HG03045 (cell line): ENCODE measurements around the gene LARGE1.

Experiments
- ATAC-seq: cut with Tn5 transposase; IDR thresholded peaks from one replicate; pipeline ENCODE4 v1.9.1; 2021; ENCODE audit warnings: mild to moderate bottlenecking, moderate library complexity; ENCODE audit not compliant: unreplicated experiment

LARGE1 gene

DNA sequence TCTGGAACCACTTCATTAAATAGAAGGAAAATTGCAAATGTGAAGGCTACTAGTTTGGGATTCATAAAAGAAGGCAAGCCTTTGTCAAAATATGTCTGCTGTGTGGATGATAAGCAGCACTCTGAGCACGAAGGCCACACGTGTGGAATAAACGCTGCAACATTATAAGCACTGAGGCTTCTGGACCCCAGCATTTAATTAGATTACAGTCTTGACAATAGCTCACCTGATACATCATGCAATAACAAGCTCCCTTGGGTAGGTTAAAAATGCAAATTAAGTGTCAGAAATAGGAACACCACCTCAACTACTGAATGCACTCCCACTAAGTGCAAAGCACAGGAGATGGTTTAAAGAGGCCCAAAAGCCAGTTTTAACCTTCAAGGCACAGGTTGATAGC lies 179.3 kb downstream of the LARGE1 start:
- no peak for ATAC-seq

DNA sequence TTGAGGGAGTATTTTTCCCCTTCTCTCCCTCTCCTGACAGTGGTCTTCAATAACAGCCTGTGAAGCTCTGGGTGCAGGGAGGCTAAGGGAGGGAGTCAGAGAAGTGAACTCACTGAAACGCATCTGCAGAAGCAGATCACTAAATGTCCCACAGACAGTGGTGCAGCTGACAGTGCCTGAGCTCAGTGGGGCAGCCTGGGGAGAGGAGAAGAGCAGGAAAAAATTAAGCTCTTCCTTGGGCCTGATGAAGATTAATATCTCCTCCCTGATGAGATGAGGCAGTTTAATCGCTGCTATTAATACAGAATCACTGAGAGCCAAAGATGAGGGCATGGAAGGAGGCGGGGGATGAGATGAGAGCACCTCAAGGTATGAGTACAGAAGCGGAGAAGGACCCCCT lies 180.8 kb downstream of the LARGE1 start:
- ATAC-seq: no peak

DNA sequence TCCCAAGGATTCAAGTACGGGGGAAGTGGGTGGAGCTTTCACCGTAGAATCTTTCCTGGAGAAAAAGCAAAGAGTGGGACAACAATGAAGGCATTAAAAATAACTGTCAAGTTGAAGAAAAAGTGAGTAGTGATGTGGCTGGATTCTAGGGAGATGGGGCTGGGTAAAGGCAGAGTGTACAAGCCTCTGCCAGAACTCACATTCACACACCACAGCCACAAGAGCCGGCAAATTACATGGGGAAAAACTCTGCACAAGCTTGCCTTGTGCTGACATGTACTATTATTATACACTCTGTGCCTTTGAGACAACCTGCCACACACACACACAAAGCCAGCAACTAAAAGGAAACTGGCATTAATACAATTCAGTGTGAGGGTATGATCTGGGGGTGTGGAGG lies 182.6 kb downstream of the LARGE1 start:
- ATAC-seq: no peak

DNA sequence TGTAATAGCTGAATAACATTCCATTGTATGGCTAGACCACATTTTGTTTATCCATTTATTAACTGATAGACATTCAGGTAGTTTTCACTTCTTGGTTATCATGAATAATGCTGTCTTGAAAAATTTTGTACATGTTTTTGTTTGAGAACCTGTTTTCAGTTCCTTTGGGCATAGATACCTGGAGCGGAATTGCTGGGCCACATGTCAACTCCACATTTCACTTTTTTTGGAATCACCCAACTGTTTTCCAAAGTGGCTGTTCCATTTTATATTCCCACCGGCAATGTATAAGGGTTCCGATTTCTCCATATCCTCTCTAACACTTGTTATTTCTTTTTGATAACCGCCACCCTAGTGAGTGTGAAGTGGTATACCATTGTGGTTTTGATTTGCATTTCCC lies 184.3 kb downstream of the LARGE1 start:
- no peak for ATAC-seq

DNA sequence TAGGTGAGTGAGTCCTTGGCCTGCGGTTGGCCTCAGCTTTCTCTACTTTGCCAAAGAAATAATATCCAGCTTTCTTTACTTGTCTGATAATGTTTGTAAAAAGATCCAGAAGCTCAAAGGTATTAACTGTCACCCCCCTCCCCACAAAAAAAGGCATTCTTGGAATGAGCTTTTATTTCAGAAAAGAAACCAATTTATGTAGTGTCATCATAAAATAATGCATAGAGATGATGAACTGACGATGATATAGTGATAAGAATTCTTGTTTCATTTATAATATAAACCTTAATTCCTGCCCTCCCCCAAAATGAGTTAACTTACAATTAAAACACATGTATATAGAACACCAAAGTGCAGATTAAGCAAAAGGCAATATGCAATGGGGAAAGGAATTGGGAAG lies 191.4 kb downstream of the LARGE1 start:
- no peak for ATAC-seq

DNA sequence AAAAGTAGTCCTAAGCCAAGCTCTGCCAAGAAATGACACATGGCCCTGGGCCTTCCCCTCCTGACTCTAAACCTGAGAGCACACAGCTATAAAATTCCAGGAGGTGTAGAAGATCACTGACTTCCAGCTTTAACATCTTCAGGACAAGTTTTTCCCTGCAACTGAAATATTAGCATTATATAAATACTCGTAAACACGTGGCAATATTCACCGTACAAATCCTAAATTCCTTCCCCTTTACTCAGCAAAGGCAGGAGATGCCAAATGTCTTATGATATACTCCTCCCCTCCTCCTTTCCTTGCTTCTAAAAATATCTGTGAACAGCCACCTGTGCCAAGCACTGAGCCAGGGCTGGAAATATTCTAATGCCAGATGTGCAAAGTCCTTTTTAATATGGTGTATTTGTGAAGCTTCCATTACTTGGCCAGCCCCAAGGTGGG lies 194.0 kb downstream of the LARGE1 start:
- ATAC-seq: no peak

DNA sequence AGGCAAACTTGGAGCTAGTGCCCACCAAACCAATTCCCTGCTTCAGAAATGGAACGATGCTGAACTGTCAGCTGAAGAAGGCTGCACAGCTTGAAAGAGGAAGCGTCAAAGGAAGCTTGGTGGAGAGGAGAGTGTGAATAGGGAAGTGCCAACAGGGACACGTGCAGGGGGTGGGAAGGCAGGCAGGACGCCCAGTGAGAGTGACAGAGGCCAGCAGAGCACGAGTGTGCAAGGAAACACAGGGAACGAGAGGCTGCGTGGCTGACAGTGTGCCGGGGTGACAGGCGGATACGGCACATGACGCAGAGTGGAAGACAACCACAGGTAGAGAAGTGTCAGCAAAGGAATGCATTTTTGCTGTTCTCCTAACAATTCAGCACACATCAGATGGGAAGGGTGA lies 196.4 kb downstream of the LARGE1 start:
- ATAC-seq: no peak

DNA sequence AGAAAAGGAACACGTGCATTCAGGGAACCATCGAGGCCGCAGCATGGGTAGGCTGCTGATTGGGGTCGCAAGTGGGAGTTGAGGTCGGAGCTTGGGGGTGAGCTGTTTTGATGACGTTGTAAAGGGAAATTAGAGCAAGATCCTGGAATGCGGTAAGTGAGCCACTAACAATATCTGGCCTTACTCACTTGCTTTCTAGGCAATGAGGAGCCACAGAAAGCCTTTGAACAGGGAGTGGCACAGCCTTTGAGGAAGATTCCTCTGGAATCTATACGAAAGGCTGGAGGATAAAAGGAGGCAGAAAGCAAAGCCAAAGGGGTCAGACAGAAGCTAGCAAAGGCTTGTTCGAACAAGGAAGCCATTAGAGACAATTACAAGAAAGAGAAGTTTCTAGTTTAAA lies 197.5 kb downstream of the LARGE1 start:
- no peak for ATAC-seq

DNA sequence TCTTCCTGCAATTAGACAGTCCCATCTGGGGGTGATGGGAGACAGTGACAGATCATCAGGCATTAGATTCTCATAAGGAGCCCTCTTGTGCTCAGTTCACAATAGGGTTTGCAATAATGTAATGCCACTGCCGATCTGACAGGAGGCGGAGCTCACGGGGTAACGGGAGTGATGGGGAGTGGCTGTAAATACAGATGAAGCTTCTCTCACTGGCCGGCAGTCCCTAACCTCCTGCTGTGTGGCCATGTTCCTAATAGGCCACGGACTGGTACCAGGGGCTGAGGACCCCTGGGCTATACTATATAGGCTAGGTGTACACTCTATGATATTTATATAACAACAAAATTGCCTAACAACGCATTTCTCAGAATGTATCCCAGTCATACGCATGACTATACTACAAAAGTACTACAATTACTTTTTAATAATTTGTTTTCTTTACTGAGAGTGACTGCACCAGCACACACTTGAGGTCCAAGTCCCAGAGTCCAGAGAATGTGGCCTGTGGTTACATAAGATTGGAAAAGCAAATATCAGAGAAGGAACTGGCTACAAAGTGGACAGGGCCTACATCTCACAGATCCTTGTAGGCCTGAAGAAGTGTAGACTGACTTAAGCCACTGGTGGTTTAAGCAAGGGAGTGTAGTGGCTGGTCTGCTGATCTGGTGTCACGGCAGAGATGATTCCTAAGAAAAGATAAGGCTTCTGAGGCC lies 200.0 kb downstream of the LARGE1 start:
- no peak for ATAC-seq

DNA sequence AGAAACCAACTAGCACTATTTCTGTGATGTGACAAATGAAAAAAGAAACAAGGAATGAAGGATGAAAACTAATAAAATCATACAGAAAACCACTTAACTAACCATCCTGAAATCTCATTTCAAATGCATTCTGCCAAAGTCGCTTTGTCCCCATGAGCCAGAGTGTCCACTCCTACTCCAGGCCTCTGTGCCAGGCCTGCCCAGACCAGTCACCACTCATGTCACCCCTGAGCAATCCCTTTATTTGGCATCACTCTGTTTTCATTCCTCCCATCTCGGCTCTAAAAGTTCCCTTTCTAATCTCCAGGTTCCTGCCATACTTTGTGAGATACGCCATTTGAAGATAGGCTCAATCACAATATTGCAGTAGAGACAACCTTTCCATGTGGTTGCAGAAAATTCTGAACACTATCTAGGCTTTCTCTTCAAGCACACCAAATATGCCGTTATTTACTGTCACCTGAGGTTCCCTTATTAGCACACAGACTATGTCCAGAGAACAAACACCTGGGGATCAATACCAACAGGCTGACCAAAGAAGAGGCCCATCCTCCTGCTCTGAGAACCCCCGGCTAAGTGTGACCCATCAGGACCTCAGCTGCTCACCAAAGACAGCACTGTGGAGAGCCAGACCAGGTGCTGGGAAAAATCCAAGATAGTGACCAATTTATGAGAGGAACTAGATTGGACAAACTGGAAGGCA lies 202.4 kb downstream of the LARGE1 start:
- no peak for ATAC-seq

DNA sequence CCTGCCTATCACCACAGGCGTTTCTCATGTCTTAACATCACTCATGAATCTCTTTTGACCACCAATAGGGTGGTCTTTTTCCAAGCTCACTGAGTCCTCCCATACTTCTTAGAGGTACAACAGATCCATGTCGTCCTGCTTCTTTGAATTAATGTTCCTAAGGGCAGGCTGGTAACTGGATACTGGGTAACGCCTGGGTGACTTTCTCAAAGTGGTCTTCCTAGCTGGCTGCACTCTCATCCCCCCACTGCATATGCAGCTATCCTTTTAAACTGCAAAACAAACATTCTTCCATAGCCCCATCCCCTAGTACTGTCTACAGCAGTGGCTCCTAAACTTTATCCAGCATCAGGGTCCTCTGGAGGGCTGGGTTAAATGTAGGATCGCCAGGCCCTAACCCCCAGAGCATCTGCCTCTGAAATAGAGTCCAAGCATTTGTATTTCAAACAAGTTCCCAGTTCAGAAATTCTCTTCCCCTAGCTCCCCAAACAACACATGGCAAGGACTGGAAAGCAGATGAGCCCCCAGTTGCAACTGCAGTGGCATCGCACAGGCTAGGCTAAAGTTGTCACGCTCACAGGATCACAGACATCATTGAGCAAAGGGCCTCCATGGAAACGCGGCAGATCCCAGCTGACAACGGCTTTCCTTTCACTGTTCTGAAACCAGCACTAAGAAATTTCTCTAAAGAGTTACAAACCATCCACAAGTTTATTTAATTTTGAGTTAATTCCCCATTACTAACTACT lies 204.9 kb downstream of the LARGE1 start:
- no peak for ATAC-seq

DNA sequence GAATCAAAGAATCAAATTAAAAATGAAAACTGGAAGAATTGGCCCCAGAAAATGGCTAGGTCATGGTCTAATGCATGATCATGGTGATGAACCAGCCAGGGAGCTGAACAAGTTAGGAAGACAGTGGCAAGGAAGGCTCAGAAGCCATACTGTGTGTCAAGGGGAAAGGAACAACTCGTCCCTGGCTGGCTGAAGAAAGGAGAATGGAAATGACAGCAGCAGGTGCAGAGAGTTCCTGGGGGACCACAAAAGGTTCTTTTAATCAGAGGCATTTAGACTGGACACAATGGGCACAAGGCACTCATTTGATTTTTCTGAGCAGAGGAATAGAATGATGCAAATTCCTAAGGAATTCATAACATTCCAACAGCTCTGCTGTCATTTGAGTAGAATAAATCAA lies 209.9 kb downstream of the LARGE1 start:
- ATAC-seq: no peak

DNA sequence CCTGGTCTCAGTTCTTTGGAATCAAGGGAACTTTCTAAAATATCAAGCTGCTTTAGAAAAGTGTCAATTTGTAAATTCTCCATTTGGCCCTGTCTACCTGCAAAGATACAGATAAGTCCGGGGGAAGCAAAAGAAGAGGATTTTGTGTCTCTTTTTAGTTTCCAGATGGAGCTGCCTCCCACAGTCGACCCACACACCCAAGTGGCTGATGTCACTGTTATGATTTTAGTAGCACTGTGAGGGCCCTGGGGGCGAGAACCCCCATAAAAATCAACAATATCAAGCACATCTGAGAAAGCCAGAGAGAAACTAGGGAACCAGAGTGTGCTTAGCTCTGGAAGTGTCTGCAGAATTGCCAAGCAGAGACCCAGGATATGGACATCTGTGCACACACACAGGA lies 212.7 kb downstream of the LARGE1 start:
- ATAC-seq: no peak

DNA sequence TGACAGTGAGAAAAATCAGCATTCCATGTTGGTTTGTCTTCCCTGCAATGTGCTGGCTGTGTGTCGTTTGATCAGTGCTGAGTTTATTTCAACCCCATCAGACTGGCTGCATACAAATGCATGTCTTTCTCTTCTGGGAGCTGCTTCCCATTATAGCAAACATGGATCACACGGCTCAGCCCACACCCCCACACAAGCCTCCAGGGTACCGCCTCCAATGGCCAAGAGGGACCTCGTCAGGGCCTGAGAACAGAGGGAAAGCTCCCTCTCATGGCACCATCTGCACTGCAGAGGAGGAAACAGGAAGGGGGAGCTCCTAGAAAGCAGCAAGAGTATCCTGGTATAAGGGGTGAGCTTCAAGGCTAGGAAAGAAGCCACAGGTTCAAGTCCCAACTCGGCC lies 214.2 kb downstream of the LARGE1 start:
- no peak for ATAC-seq

DNA sequence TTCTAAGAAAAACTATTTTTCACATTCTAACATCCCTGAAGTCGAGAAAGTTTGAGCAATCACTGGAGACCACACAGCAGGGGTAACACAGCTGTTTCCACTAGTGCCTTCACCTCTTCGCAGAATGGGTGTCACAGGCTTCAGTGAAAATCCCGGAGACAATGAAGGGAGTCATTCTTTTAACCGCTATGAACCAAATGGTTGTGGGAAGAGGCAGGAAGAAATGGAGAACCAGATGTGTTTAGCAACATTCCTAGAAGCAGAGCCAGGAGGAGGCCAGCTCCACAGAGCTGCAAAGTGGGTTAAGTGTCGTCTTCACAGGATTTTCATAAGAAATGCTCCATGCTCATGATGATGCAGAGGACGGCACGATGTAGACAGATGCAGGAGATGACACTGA lies 221.1 kb downstream of the LARGE1 start:
- ATAC-seq: no peak

DNA sequence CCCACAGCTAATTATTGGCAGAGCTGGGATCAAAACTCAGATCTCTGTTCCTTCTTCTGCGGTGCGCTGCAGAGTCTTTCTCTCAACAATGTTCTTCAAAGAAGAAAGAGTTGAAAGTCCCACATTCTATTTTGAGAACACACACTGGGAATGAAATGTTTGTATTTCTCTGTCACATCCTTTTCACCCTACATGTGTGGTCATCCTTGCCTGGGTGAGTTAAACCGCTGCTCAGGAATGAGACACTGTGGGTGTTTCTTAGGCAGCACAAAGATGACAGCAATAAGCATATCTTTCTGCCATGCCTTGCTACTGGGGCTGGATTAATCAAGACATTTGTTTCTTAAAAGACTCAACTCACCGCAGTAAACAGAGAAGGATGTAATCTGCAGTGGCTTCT lies 222.6 kb downstream of the LARGE1 start:
- no peak for ATAC-seq

DNA sequence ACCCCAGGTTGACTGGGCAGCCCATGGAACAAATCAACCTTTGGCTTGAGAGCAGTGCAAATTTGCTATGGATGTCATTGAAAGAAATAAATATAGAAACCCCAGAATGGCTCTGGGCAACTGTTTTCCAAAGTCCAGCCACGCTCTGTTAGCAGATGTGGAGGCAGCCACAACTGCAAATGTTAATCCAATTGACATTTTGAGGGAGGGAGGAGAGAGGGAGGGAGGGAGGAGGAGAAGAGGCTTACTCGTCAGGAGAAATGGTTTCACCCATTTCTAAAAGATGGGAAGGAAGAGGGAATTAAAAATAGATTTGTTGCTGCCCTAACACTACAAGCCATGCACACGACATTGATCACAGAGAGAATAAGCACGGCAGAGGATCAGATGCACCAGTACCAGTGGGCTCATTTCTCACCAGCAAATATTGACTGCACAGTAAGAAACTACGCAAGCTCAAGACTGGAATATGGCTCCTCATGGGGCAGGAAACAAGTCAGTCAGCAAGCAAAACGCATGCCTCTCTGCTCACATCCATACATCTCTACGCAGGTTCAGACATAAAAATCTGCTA lies 229.1 kb downstream of the LARGE1 start:
- no peak for ATAC-seq

DNA sequence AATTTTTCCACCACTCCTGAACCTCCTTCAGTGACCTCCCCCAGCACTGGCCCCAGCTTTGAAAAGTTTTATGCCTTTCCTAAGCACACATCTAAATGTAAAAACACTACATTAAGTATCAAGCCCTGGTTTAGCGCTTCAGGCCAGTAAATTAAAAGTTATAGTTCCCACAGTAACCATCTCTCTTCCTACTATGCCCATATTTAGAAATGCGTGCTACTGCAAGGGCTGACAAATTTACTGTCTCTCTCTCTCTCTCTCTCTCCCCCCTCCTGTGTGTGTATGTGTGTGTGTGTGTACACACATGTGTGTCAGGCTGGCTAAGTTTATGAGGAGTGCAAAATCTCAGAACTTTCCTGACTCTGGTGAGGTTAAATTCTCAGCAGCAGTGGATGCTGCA lies 231.4 kb downstream of the LARGE1 start:
- no peak for ATAC-seq

DNA sequence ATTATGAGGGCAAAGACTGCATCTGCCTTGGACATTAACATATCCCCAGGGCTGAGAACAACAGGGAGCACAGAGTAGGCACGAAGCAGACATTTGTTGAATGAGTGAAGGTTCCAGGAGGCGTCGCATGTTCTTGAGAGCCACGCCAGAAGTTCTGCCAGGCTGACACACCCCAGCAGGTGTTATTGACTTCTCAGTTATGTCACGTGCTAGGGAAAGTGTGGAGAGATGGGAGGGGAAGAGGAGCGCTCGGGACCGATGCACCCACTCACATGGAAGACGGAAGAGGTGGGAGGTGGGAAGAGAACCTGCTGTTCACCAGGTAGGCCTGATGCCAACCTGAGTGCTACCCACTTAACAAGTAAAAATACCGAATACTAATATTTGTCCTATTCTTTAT lies 232.8 kb downstream of the LARGE1 start:
- no peak for ATAC-seq

DNA sequence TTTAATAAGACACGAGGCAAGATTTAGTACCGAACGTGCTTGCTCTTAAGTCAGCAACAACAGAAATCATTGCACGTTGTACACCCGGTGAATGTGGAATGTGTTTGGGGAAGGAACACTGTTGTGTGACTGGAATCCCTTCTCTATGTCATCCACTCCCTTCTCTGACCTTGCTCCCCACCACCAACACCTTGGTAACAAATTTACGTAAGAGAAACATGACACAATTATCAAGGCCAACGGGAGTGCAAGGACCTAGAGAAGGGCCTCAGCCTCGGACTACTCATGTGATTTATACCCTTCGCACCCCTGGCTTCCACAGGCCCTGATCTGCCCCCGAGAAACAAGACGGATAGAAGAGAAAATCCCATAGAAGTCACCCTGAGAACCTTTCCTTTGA lies 236.2 kb downstream of the LARGE1 start:
- ATAC-seq: no peak

DNA sequence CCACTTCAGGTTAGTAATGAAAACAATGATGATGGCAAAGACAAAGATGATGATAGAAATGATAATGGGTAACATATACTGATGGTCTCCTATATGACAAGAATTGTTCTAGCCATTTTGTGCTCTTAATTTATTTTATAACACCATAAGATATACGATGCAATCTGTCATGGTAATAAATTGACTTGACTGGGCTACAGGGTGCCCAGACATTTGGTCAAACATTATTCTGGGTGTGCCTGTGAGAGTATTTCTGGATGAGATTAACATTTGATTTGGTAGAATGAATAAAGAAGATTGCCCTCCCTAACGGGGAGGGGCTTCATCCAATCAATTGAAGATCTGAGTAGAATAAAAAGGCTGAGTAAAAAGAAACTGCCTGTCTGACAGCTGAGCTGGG lies 237.3 kb downstream of the LARGE1 start:
- ATAC-seq: no peak

DNA sequence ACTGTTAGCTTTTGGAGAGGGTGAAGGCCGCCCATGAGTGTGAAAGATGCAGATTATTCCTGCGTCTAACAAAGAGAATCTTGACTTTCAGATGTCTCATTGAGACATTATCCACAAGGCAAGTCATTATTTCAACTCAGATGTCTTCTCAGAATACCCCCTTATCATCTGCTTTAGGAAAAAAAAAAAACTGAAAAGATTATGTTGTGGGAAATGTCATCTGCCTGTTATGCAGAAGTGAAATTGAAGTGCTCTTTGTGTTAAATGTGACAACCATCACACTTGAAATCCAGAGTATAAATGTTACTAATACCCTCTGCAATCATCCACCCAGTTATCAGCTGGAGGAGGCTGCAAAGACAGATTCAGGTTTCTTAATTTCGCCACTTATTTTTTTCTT lies 239.6 kb downstream of the LARGE1 start:
- no peak for ATAC-seq
